ENCODE results near the gene ADO.
"Not testable (repeated sequence)": the region's sequence is repeated elsewhere in the genome, so short reads cannot be mapped to it uniquely, and the experiment has no call there.

Gene ADO

DNA sequence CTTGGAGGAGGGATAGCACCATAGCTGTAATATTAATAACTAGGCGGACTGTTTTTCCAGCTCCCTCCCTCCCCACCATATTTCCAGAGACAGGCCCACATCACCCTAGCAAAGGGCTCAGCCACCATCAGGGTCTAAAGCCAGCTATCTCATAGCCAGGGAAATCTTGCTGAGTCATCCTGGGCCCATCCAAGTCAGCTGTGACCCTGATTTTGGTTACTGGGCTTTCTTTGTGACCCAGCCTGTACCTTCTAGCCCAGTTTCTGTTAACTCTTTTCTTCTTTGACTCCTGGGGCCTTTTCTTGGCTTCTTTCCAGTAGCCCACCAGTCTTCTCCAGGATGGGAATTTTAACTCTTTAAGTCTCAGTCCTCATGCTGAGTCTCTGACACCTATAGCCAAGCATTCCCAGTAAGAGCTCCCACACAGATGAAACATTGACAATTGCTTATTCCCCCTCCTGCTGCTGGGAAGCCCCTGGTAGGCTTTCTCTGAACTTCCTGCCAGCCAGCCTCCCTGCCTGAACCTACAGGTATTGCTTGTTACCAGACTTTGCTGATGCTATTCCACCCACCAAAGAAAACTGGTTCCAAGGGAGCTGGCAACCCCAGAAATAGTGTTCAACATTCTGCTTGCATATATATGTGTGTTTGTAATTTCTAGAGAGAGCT lies 34.8 kb upstream of the ADO start:
- peak overlapping the region; percentile 65 for H3K27ac ChIP-seq (ENCODE audit: low read depth, low read length)
- no peaks in the 10 kb centered on the region for H3K36me3 ChIP-seq (ENCODE audit: control insufficient read depth, insufficient read depth, low read length)
- no peak overlapping the region for H3K9ac ChIP-seq (ENCODE audit: low read depth, low read length)
- H3K4me3 ChIP-seq (ENCODE audit: low read depth, low read length): no peak overlapping the region
- H3K9me3 ChIP-seq (ENCODE audit: control insufficient read depth, insufficient read depth, low read length): no peaks in the 10 kb centered on the region
- peaks cover 32% of the 10 kb centered on the region for H3K4me1 ChIP-seq (ENCODE audit: control insufficient read depth, insufficient read depth, low read length)
- H3K27me3 ChIP-seq (ENCODE audit: control insufficient read depth, insufficient read depth, low read length): no peaks in the 10 kb centered on the region

GRCh38 chr10:62772186-62772974 lies 32.1 kb upstream of the ADO start:
- Histone ChIP-seq H3K36me3 (ENCODE audit: control insufficient read depth, insufficient read depth, low read length) (no peaks in the 10 kb centered on the region), H3K4me3 (ENCODE audit: low read depth, low read length) (no peak overlapping the region), H3K9me3 (ENCODE audit: control insufficient read depth, insufficient read depth, low read length) (no peaks in the 10 kb centered on the region), H3K9ac (ENCODE audit: low read depth, low read length) (no peak overlapping the region), H3K27ac (ENCODE audit: low read depth, low read length) (no peak overlapping the region), H3K27me3 (ENCODE audit: control insufficient read depth, insufficient read depth, low read length) (no peaks in the 10 kb centered on the region), H3K4me1 (ENCODE audit: control insufficient read depth, insufficient read depth, low read length) (peaks cover 32% of the 10 kb centered on the region)

GRCh38 chr10:62778125-62778524 lies 26.4 kb upstream of the ADO start:
- Histone ChIP-seq H3K27me3 (ENCODE audit: control insufficient read depth, insufficient read depth, low read length) (no peaks in the 10 kb centered on the region), H3K4me1 (ENCODE audit: control insufficient read depth, insufficient read depth, low read length) (no peaks in the 10 kb centered on the region), H3K36me3 (ENCODE audit: control insufficient read depth, insufficient read depth, low read length) (no peaks in the 10 kb centered on the region), H3K9me3 (ENCODE audit: control insufficient read depth, insufficient read depth, low read length) (no peaks in the 10 kb centered on the region), H3K4me3 (ENCODE audit: low read depth, low read length) (no peak overlapping the region), H3K9ac (ENCODE audit: low read depth, low read length) (no peak overlapping the region), H3K27ac (ENCODE audit: low read depth, low read length) (no peak overlapping the region)

GRCh38 chr10:62779487-62780248 lies 24.9 kb upstream of the ADO start:
- no peaks in the 10 kb centered on the region for H3K27me3 ChIP-seq (ENCODE audit: control insufficient read depth, insufficient read depth, low read length)
- no peaks in the 10 kb centered on the region for H3K36me3 ChIP-seq (ENCODE audit: control insufficient read depth, insufficient read depth, low read length)
- H3K27ac ChIP-seq (ENCODE audit: low read depth, low read length): no peak overlapping the region
- H3K9me3 ChIP-seq (ENCODE audit: control insufficient read depth, insufficient read depth, low read length): no peaks in the 10 kb centered on the region
- H3K4me1 ChIP-seq (ENCODE audit: control insufficient read depth, insufficient read depth, low read length): no peaks in the 10 kb centered on the region
- no peak overlapping the region for H3K4me3 ChIP-seq (ENCODE audit: low read depth, low read length)
- H3K9ac ChIP-seq (ENCODE audit: low read depth, low read length): no peak overlapping the region

DNA sequence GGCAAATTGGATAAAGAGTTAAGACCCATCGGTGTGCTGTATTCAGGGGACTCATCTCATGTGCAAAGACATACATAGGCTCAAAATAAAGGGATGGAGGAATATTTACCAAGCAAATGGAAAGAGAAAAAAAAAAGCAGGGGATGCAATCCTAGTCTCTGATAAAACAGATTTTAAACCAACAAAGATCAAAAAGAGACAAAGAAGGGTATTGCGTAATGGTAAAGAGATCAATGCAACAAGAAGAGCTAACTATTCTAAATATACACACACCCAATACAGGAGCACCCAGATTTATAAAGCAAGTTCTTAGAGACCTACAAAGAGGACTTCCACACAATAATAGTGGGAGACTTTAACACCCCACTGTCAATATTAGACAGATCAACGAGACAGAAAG lies 20.0 kb upstream of the ADO start:
- not testable (repeated sequence) for H3K9ac ChIP-seq (ENCODE audit: low read depth, low read length); H3K4me3 ChIP-seq (ENCODE audit: low read depth, low read length); H3K36me3 ChIP-seq (ENCODE audit: control insufficient read depth, insufficient read depth, low read length); H3K27ac ChIP-seq (ENCODE audit: low read depth, low read length); H3K9me3 ChIP-seq (ENCODE audit: control insufficient read depth, insufficient read depth, low read length); H3K4me1 ChIP-seq (ENCODE audit: control insufficient read depth, insufficient read depth, low read length); H3K27me3 ChIP-seq (ENCODE audit: control insufficient read depth, insufficient read depth, low read length)

- not testable (repeated sequence) for H3K36me3 ChIP-seq (ENCODE audit: control insufficient read depth, insufficient read depth, low read length); H3K9ac ChIP-seq (ENCODE audit: low read depth, low read length); H3K4me1 ChIP-seq (ENCODE audit: control insufficient read depth, insufficient read depth, low read length); H3K27ac ChIP-seq (ENCODE audit: low read depth, low read length); H3K27me3 ChIP-seq (ENCODE audit: control insufficient read depth, insufficient read depth, low read length); H3K9me3 ChIP-seq (ENCODE audit: control insufficient read depth, insufficient read depth, low read length); H3K4me3 ChIP-seq (ENCODE audit: low read depth, low read length)
Observed at GRCh38 chr10:62788285-62788684, 16.2 kb upstream of the ADO start.

- no peaks in the 10 kb centered on the region for H3K27me3 ChIP-seq (ENCODE audit: control insufficient read depth, insufficient read depth, low read length)
- no peak overlapping the region for H3K9ac ChIP-seq (ENCODE audit: low read depth, low read length)
- H3K36me3 ChIP-seq (ENCODE audit: control insufficient read depth, insufficient read depth, low read length): no peaks in the 10 kb centered on the region
- no peaks in the 10 kb centered on the region for H3K9me3 ChIP-seq (ENCODE audit: control insufficient read depth, insufficient read depth, low read length)
- no peak overlapping the region for H3K4me3 ChIP-seq (ENCODE audit: low read depth, low read length)
- H3K27ac ChIP-seq (ENCODE audit: low read depth, low read length): no peak overlapping the region
- no peaks in the 10 kb centered on the region for H3K4me1 ChIP-seq (ENCODE audit: control insufficient read depth, insufficient read depth, low read length)
Observed at GRCh38 chr10:62788861-62789467, 15.6 kb upstream of the ADO start.

- no peaks in the 10 kb centered on the region for H3K27me3 ChIP-seq (ENCODE audit: control insufficient read depth, insufficient read depth, low read length)
- no peak overlapping the region for H3K27ac ChIP-seq (ENCODE audit: low read depth, low read length)
- no peak overlapping the region for H3K9ac ChIP-seq (ENCODE audit: low read depth, low read length)
- H3K4me3 ChIP-seq (ENCODE audit: low read depth, low read length): no peak overlapping the region
- H3K36me3 ChIP-seq (ENCODE audit: control insufficient read depth, insufficient read depth, low read length): no peaks in the 10 kb centered on the region
- no peaks in the 10 kb centered on the region for H3K9me3 ChIP-seq (ENCODE audit: control insufficient read depth, insufficient read depth, low read length)
- no peaks in the 10 kb centered on the region for H3K4me1 ChIP-seq (ENCODE audit: control insufficient read depth, insufficient read depth, low read length)
Observed at GRCh38 chr10:62790019-62790555, 14.4 kb upstream of the ADO start.

- H3K27ac ChIP-seq (ENCODE audit: low read depth, low read length): no peak overlapping the region
- no peaks in the 10 kb centered on the region for H3K4me1 ChIP-seq (ENCODE audit: control insufficient read depth, insufficient read depth, low read length)
- no peak overlapping the region for H3K9ac ChIP-seq (ENCODE audit: low read depth, low read length)
- H3K4me3 ChIP-seq (ENCODE audit: low read depth, low read length): no peak overlapping the region
- H3K27me3 ChIP-seq (ENCODE audit: control insufficient read depth, insufficient read depth, low read length): no peaks in the 10 kb centered on the region
- no peaks in the 10 kb centered on the region for H3K36me3 ChIP-seq (ENCODE audit: control insufficient read depth, insufficient read depth, low read length)
- H3K9me3 ChIP-seq (ENCODE audit: control insufficient read depth, insufficient read depth, low read length): no peaks in the 10 kb centered on the region
Observed at GRCh38 chr10:62790571-62790970, 13.9 kb upstream of the ADO start.

DNA sequence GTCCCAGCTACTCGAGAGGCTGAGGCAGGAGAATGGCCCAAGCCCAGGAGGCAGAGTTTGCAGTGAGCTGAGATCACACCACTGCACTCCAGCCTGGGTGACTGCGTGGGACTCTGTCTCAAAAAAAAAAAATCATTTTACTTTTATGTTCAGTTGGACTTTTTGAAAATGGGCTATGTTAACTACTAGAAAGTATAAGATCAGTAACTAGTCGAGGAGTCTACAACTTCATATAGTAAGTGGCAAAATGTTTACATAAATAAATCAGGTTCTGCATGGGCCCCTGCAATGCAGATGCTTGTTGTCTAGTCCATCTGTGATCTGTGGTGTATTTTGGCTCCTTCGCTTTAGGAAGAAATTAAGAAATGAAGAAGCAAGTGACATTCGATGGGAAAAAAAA lies 12.3 kb upstream of the ADO start:
- Histone ChIP-seq H3K4me1 (ENCODE audit: control insufficient read depth, insufficient read depth, low read length) (0 out of 2 replicates have a peak, but pooled peaks cover 6% of the 10 kb centered on the region), H3K9me3 (ENCODE audit: control insufficient read depth, insufficient read depth, low read length) (no peaks in the 10 kb centered on the region), H3K27ac (ENCODE audit: low read depth, low read length) (no peak overlapping the region), H3K36me3 (ENCODE audit: control insufficient read depth, insufficient read depth, low read length) (no peaks in the 10 kb centered on the region), H3K4me3 (ENCODE audit: low read depth, low read length) (no peak overlapping the region), H3K27me3 (ENCODE audit: control insufficient read depth, insufficient read depth, low read length) (no peaks in the 10 kb centered on the region), H3K9ac (ENCODE audit: low read depth, low read length) (no peak overlapping the region)

Data from HUES48 (cell line).